ENCODE measurements around the gene NKD2.

- TF ChIP-seq EZH2phosphoT487 (IDR thresholded peaks at IDR 0.05; ENCODE audit: borderline replicate concordance) (no peak), MAX (IDR thresholded peaks at IDR 0.05) (no peak), ATF3 (IDR thresholded peaks at IDR 0.05) (no peak), EZH2 (IDR thresholded peaks at IDR 0.05) (no peak), CTCF (IDR thresholded peaks at IDR 0.05 in 2 of 3, conservative IDR thresholded peaks at IDR 0.05 in 1 of 3; ENCODE audit: borderline replicate concordance in 1 of 3, insufficient read depth in 1 of 3, low read depth in 2 of 3, low read length in 2 of 3) (no peak), RAD21 (IDR thresholded peaks at IDR 0.05; ENCODE audit: low read depth) (no peak), SIN3A (IDR thresholded peaks at IDR 0.05; ENCODE audit: low read depth) (no peak), YY1 (IDR thresholded peaks at IDR 0.05; ENCODE audit: extremely low read depth, insufficient replicate concordance, low read depth, low read length) (no peak)
These were observed 71.8 kb downstream of the NKD2 start for GRCh38 chr5:1080432-1080831.

Measured in HCT116 (cell line).